ENCODE measurements around the gene ELAPOR1. TPM values are rescaled to one million over a fixed set of nuclear protein-coding genes. Genes with fewer than 3 reads are reported as not detected.

The ELAPOR1 gene
- total and polyA plus RNA-seq, 4 donors = 0.15 to 6.0 (median 1.0) TPM

Other genes starting within 250 kb of the ELAPOR1 start
- gene GPSM2, start 237.1 kb upstream of the ELAPOR1 start, total RNA-seq = 10 to 100 TPM in 1 of 2 donors, 1 to 10 TPM in 1; 6.2 to 24.1 TPM
- gene GPSM2, start 237.1 kb upstream of the ELAPOR1 start, polyA plus RNA-seq = 1 to 10 TPM; 1.2 to 6.3 TPM
- gene CLCC1, start 150.6 kb upstream of the ELAPOR1 start, total RNA-seq = 10 to 100 TPM; 33.7 to 36.8 TPM
- 10 to 100 TPM; 10.3 to 16.2 TPM for gene CLCC1, start 150.6 kb upstream of the ELAPOR1 start, polyA plus RNA-seq
- gene WDR47, start 72.0 kb upstream of the ELAPOR1 start, total RNA-seq = 10 to 100 TPM; 20.2 to 24.1 TPM
- 10 to 100 TPM in 1 of 2 donors, 1 to 10 TPM in 1; 5.6 to 10.5 TPM for gene WDR47, start 72.0 kb upstream of the ELAPOR1 start, polyA plus RNA-seq
- gene TAF13, start 38.1 kb upstream of the ELAPOR1 start, total RNA-seq = 10 to 100 TPM; 40.7 to 71.2 TPM
- 100 to 1,000 TPM in 1 of 2 donors, 10 to 100 TPM in 1; 30.5 to 111 TPM for gene TAF13, start 38.1 kb upstream of the ELAPOR1 start, polyA plus RNA-seq
- 10 to 100 TPM; 42.2 to 43.2 TPM for gene TMEM167B, start 23.4 kb upstream of the ELAPOR1 start, total RNA-seq
- 10 to 100 TPM; 26.7 to 28.1 TPM for gene TMEM167B, start 23.4 kb upstream of the ELAPOR1 start, polyA plus RNA-seq
- gene SARS1, start 99.8 kb downstream of the ELAPOR1 start, total RNA-seq = 100 to 1,000 TPM; 116 to 117 TPM
- 100 to 1,000 TPM; 109 to 159 TPM for gene SARS1, start 99.8 kb downstream of the ELAPOR1 start, polyA plus RNA-seq
- 1 to 10 TPM; 1.6 to 4.2 TPM for gene CELSR2, start 135.4 kb downstream of the ELAPOR1 start, total RNA-seq
- 1 to 10 TPM in 1 of 2 donors, under 1 TPM in 1; 0.38 to 2.1 TPM for gene CELSR2, start 135.4 kb downstream of the ELAPOR1 start, polyA plus RNA-seq
- 1 to 10 TPM; 2.2 to 4.2 TPM for gene PSRC1, start 169.0 kb downstream of the ELAPOR1 start, total RNA-seq
- 1 to 10 TPM; 1.3 to 7.8 TPM for gene PSRC1, start 169.0 kb downstream of the ELAPOR1 start, polyA plus RNA-seq
- gene MYBPHL, start 192.9 kb downstream of the ELAPOR1 start, total RNA-seq = not detected
- not detected for gene MYBPHL, start 192.9 kb downstream of the ELAPOR1 start, polyA plus RNA-seq